Spinal cord (tissue), 10 donors: ENCODE data around the gene CXCL11. TPM values are rescaled to one million over a fixed set of nuclear protein-coding genes. Genes with fewer than 3 reads are reported as not detected.
A peak's percentile ranks its signal among the peaks of the same experiment; 100 is the strongest.

Experiments
- DNase-seq, 6 donors: peaks; one replicate each; pipeline versions ENCODE4 v3.0.0 to v3.0.0-alpha.2; 2013 to 2015; ENCODE audit warnings: low spot score in 6 of 6, low read depth in 4 of 6
- H3K27ac ChIP-seq: one replicate; pipeline ENCODE4 v1.5.1; 2013; ENCODE audit warnings: low read depth, low read length, control low read depth
- H3K27me3 ChIP-seq: one replicate; pipeline ENCODE4 v1.6.1; 2013; ENCODE audit warnings: low read length; ENCODE audit not compliant: control insufficient read depth, insufficient read depth
- H3K36me3 ChIP-seq: one replicate; pipeline ENCODE4 v1.6.1; 2013; ENCODE audit warnings: low read length; ENCODE audit not compliant: control insufficient read depth, insufficient read depth
- H3K4me1 ChIP-seq: one replicate; pipeline ENCODE4 v1.6.1; 2013; ENCODE audit warnings: low read length; ENCODE audit not compliant: control insufficient read depth, insufficient read depth
- H3K4me3 ChIP-seq: one replicate; pipeline ENCODE4 v1.5.1; 2013; ENCODE audit warnings: low read depth, low read length, control low read depth
- H3K9me3 ChIP-seq: one replicate; pipeline ENCODE4 v1.6.1; 2013; ENCODE audit warnings: low read length; ENCODE audit not compliant: control insufficient read depth, insufficient read depth
- whole genome bisulfite sequencing: methylation state at CpG from one replicate; pipeline ENCODE4 v1.1.5; 2013; ENCODE audit warnings: missing lambda C conversion rate; ENCODE audit not compliant: insufficient coverage; 5-methylcytosine and 5-hydroxymethylcytosine counted together
- long read RNA-seq, 4 donors: transcript quantifications; one replicate each; lab custom pipeline, GENCODE V29; 2026
- polyA plus RNA-seq, 2 donors: library from polyadenylated mRNA; unstranded; fragments of 120-200 nt; gene quantifications; one replicate each; pipeline ENCODE4 v1.2.1, GENCODE V29; 2013; ENCODE audit not compliant: insufficient read length in 2 of 2
- total RNA-seq, 2 donors: library from RNA; depleted of rRNA in 1 of 2; stranded (reverse); fragments of 120-200 nt in 1 of 2; fragments of >200 nt in 1 of 2; gene quantifications; one replicate each; pipeline versions ENCODE4 v1.2.3 to v1.2.4, GENCODE V29; 2013 to 2014
- donor health status: healthy.

The CXCL11 gene
- total RNA-seq, result under 1 TPM in 1 of 2 donors, not detected in 1; 0.69 TPM
- polyA plus RNA-seq, result not detected
- long read RNA-seq, donor 1, result 0 reads
- long read RNA-seq, donor 2, result 0 reads
- long read RNA-seq, donor 3, result 0 reads
- long read RNA-seq, donor 4, result 0 reads

DNA sequence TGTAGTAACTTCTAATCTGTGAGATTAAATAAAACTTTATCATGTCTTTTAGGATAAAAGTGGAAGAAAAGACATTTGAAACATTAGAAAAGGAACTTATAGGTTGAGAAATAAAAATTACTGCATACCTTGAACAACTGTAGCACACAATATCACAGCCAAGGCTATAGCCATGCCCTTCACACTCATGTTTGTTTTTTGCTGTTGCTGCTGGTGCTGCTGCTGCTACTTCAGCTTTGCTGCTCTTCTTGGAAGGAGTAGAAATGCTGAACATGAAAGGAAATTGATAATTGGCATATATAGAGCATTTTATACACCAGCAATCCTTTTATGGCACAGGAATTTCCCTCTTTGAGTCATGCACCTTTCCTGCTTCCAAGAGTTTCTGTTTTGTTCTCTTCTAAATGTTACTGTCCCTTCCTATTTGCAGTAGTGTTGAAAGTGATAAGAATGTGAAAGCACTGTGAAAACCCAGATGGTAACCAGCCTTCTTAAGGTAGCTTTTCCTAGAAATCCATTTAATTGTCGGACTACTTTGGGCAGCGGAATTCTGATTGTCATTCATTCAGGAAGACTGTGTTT lies at the start of gene CXCL11:
CXCL11 (minus strand) TSS at position 272 of the 582 bp plus-strand sequence; CDS start at position 189, 83 bp downstream.
- Histone ChIP-seq H3K36me3 (no peaks in the 10 kb centered on the region), H3K9me3 (no peaks in the 10 kb centered on the region), H3K27ac (no peak within 1 kb of the TSS), H3K4me1 (no peaks in the 10 kb centered on the region), H3K27me3 (no peaks in the 10 kb centered on the region), H3K4me3 (no peak within 1 kb of the TSS)
- no peak for DNase-seq
- WGBS, result no CpG with 5 or more reads among the region's 2 CpGs

DNA sequence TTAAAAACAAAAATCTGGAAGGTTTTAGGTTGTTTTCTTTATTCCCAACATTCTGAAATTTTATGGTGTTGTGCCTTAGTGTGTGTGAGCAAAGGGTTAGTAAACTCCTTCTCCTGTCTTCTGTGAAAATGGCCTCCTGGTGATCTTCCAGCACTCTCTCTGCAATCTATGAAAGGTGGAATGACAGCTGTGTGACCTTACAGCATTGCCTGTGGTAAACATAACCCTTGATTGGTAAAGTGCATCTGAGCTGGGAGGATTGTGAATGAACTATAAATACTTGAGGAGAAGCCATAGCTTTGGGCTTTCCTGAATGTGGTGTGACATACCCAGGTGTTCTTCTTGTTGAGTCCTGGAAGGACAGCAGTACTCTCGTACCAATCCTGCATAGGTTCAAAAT lies 48.7 kb upstream of the CXCL11 start:
- no peaks in the 10 kb centered on the region for H3K9me3 ChIP-seq
- WGBS, result no CpG with 5 or more reads among the region's 1 CpG
- H3K4me1 ChIP-seq, result peaks cover 6% of the 10 kb centered on the region
- H3K27ac ChIP-seq, result no peak overlapping the region
- H3K27me3 ChIP-seq, result no peaks in the 10 kb centered on the region
- H3K36me3 ChIP-seq, result no peaks in the 10 kb centered on the region
- no peak overlapping the region for H3K4me3 ChIP-seq
- no peak for DNase-seq

DNA sequence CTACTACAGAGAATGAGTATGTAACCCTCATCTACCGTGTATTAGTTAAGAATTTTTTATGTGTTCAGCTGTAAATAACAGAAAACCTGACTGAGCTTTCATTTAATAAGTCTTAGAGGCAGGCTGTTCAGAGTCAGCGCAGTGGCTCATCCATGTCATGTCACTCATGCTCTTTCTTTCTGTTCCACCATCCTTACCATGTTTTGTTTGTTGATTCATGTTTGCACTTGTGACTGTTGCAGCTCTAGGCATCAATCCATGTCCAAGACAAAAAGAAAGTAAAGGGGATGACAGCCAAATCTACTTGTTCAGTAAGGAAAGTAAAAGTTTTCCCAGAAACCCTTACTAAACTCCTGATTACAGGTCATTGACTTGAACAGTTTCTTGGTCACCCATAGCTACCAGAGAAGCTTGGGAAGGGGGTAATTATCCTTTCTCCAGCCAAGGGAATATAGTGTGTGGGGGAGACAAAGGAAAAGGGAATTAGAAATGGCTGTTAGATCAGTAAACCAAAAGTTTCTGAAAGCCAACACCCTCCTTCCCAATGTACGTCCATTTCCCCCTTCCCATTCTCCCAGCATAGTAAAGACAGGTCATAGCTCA lies 47.6 kb upstream of the CXCL11 start:
- Histone ChIP-seq H3K27ac (no peak overlapping the region), H3K4me3 (no peak overlapping the region), H3K4me1 (peaks cover 6% of the 10 kb centered on the region), H3K36me3 (no peaks in the 10 kb centered on the region), H3K9me3 (no peaks in the 10 kb centered on the region), H3K27me3 (no peaks in the 10 kb centered on the region)
- WGBS, result no CpG with 5 or more reads among the region's 3 CpGs
- no peak for DNase-seq

DNA sequence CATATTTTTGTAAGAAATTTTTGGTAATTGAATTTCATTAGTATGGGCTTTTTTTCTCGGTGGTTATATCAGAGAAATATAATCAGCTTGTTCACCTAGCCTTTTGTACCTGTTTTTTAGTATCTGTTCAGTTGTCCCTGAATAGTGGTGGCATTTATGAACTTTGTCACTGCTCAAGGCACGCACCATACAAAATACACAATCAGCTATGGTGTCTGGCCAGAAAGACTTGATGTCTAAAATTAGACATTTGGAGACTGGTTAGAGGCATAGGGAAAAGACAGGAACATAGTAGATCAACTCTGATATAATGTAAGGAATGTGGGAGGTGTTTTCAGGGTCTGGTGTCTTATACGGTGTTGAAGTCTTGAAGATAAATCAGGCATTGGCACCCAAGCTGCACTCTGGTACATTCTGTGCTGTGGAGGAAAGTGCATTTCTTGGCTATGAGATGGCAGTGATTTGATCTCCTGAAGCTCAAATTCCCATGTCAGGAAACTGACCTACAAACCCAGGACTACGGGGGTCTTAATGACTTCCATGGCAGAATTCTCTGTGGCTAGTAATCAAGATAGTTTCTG lies 42.3 kb upstream of the CXCL11 start:
- no peaks in the 10 kb centered on the region for H3K4me1 ChIP-seq
- no peaks in the 10 kb centered on the region for H3K36me3 ChIP-seq
- DNase-seq, result no peak
- WGBS, result 89% methylated on average over 1 of the region's 4 CpGs
- H3K4me3 ChIP-seq, result no peak overlapping the region
- no peak overlapping the region for H3K27ac ChIP-seq
- no peaks in the 10 kb centered on the region for H3K9me3 ChIP-seq
- no peaks in the 10 kb centered on the region for H3K27me3 ChIP-seq

DNA sequence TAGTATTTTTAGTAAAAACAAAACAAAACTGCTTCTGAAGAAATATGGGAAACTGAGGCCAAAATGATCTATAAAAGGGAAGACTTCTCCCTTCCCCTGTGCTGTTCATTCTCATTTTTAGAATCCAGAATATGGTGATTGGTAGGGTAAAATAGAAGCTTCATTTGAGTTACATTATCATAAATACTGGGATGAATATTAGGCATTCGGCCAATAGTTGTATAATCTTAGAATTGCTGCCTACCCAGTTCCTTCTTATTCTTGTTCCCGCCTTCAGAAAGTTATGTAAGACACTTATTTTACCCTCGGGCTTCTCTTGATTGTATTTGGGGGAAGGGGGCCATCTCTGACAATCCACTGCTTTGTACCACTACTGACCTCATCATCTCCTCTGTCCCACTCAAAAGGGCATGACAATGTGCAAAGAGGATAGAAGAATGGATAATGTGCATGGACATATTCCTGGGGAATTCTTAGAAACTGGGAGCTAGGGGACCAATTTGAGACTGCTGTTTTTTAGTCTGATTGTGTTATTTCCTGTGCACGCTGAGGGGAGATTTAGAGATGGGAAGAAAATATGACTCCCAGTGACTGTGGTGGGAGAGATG lies 39.2 kb upstream of the CXCL11 start:
- H3K27me3 ChIP-seq, result no peaks in the 10 kb centered on the region
- no peaks in the 10 kb centered on the region for H3K9me3 ChIP-seq
- H3K4me1 ChIP-seq, result no peaks in the 10 kb centered on the region
- no peak overlapping the region for H3K27ac ChIP-seq
- 83% methylated on average over 1 of the region's 4 CpGs for WGBS
- H3K36me3 ChIP-seq, result no peaks in the 10 kb centered on the region
- DNase-seq, result no peak
- no peak overlapping the region for H3K4me3 ChIP-seq

DNA sequence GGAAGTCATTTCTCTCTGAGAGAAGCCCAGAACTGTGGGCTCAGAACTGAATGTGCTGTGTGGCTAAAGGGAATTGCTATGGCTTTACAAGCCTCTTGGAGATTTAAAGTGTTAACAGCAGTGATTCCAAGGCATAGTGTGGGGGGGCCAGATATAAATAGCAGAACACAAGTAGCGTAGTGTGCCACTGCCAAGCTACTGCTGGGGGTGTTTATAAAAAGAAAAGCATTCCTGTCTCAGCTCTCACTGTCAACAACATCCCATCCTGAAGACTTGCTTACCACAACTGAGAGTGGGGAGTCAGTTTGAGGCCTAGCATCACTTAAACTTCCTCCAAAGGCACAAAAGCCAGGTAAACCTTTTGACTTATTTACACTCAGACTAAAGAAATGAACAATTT lies 38.6 kb upstream of the CXCL11 start, which contains the start of gene ART3:
ART3 (plus strand) TSS at position 242 of the 400 bp plus-strand sequence. CDS start 1,181 bp downstream, outside the sequence.
- Histone ChIP-seq H3K27me3 (no peaks in the 10 kb centered on the region), H3K27ac (no peak within 1 kb of the TSS), H3K4me3 (no peak within 1 kb of the TSS), H3K36me3 (no peaks in the 10 kb centered on the region), H3K9me3 (no peaks in the 10 kb centered on the region), H3K4me1 (no peaks in the 10 kb centered on the region)
- DNase-seq, result peak in 1 of 6 donors; percentile 69
- WGBS, result no CpG with 5 or more reads among the region's 1 CpG

DNA sequence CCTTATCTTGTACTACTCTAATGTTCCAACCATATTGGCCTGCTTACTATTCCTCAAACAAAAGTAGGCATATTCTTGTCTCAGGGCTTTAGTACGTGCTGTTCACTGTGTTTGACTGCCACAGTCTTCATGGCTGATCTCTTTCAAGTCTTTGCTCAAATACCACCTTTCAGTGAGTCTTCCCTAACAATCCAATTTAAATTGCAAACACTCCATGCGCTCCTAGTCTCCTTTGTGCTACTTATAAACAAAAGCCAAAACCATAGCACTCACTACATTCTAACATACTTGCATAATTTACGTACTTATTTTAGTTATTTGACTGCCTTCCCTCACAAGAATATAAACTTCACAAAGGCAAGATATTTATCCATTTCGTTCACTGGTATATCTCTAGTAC lies 36.9 kb upstream of the CXCL11 start:
- H3K9me3 ChIP-seq, result no peaks in the 10 kb centered on the region
- no peak for DNase-seq
- H3K36me3 ChIP-seq, result no peaks in the 10 kb centered on the region
- H3K4me3 ChIP-seq, result no peak overlapping the region
- WGBS, result 55% methylated on average over 3 of the region's 4 CpGs
- no peaks in the 10 kb centered on the region for H3K4me1 ChIP-seq
- H3K27ac ChIP-seq, result no peak overlapping the region
- no peaks in the 10 kb centered on the region for H3K27me3 ChIP-seq

DNA sequence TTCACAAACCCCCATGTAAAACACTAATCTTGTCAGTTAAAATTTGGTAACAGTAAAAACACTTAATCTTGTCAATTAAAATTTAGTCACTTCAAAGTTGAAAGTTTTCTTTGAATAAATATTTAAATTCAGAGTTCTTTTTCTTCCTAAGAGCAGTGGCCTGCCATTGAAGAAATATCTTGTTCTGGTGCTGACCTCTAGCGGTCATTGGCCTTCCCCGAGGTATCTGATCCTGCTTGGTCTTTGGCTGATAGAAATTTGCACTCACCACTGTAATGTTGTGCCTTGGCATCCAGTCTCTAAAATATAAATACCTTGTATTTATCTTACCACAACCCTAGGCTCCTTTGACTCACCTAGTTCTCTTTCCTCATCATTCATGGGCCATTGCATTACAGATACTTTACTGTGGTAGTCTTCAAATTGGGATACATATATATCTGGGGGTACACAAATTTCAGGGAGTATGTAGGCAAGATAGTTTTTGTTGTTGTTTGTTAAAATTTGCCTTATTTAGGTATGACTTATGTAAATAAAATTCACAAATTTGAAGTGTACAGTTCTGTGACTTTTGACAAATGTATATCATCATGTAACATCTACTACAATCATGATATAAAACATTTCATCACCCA lies 31.9 kb upstream of the CXCL11 start:
- H3K27me3 ChIP-seq, result no peaks in the 10 kb centered on the region
- no peak overlapping the region for H3K4me3 ChIP-seq
- WGBS, result no CpG with 5 or more reads among the region's 2 CpGs
- H3K9me3 ChIP-seq, result no peaks in the 10 kb centered on the region
- no peak overlapping the region for H3K27ac ChIP-seq
- H3K36me3 ChIP-seq, result no peaks in the 10 kb centered on the region
- no peaks in the 10 kb centered on the region for H3K4me1 ChIP-seq
- peak in 5 of 6 donors; percentile 52 to 91 (median 70) for DNase-seq

DNA sequence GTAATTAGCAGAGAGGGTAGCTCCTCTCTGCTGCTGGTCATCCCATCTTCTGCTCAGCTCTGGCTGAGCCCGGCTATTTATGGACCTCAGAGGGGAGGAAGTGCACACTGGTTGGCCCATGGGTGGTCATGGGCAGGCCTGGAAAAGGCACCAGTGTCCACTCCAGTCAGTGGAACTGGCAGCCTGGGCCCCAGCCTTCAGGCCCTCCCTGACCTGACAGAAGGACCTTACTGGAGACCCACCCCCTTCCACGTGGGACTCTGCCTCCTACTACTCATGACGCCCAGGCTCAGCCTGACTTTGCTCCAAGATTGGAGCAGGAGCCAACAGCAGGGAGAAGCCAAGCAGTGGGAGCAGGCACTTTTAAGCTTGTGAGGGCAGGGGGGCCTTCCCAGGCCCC lies 30.7 kb upstream of the CXCL11 start:
- DNase-seq, result no peak
- Histone ChIP-seq H3K36me3 (no peaks in the 10 kb centered on the region), H3K27ac (no peak overlapping the region), H3K4me1 (no peaks in the 10 kb centered on the region), H3K4me3 (no peak overlapping the region), H3K9me3 (no peaks in the 10 kb centered on the region), H3K27me3 (no peaks in the 10 kb centered on the region)
- 77% methylated on average over 3 of the region's 3 CpGs for WGBS
